DOHH2 (cell line): ENCODE data around the gene SRM.

Source experiments
- H3F3A ChIP-seq: fragments of 200-600 bp; sonication (generic), shearing (Covaris generic); 2 replicates; pipeline ENCODE4 v1.6.0; 2016; ENCODE audit warnings: antibody characterized with exemption, mild to moderate bottlenecking; ENCODE audit not compliant: control insufficient read depth, insufficient read depth
- H3K27ac ChIP-seq: fragments of 200-600 bp; sonication (generic); 2 replicates; pipeline ENCODE4 v1.5.1; 2014; ENCODE audit warnings: low read depth, mild to moderate bottlenecking, low read length, moderate library complexity
- H3K27me3 ChIP-seq: fragments of 200-600 bp; sonication (generic); 2 replicates; pipeline ENCODE4 v1.6.1; 2014; ENCODE audit warnings: mild to moderate bottlenecking, low read length, mixed read lengths; ENCODE audit not compliant: control insufficient read depth
- H3K36me3 ChIP-seq: fragments of 200-600 bp; sonication (generic); 2 replicates; pipeline ENCODE4 v1.6.1; 2014; ENCODE audit warnings: mild to moderate bottlenecking, low read length, moderate library complexity, mixed read lengths; ENCODE audit not compliant: control insufficient read depth
- H3K4me1 ChIP-seq: fragments of 200-600 bp; sonication (generic); 2 replicates; pipeline ENCODE4 v1.6.1; 2014; ENCODE audit warnings: mild to moderate bottlenecking, low read length, mixed read lengths; ENCODE audit not compliant: control insufficient read depth
- H3K4me2 ChIP-seq: fragments of 200-600 bp; sonication (generic); 2 replicates; pipeline ENCODE4 v1.6.0; 2014; ENCODE audit warnings: mild to moderate bottlenecking, low read length, moderate library complexity
- H3K4me3 ChIP-seq: fragments of 200-600 bp; sonication (generic); 2 replicates; pipeline ENCODE4 v1.5.1; 2014; ENCODE audit warnings: mild to moderate bottlenecking, low read length, mixed read lengths
- H3K79me2 ChIP-seq: fragments of 200-600 bp; sonication (generic); 2 replicates; pipeline ENCODE4 v1.6.1; 2014; ENCODE audit warnings: mild to moderate bottlenecking, low read length, mixed read lengths; ENCODE audit not compliant: control insufficient read depth
- H3K9me2 ChIP-seq: fragments of 200-600 bp; sonication (generic); replicated peaks from 2 replicates; pipeline ENCODE4 v1.6.1; 2014; ENCODE audit warnings: mild to moderate bottlenecking, low read length, mixed read lengths; ENCODE audit not compliant: control insufficient read depth
- H3K9me3 ChIP-seq: fragments of 200-600 bp; sonication (generic); 2 replicates; pipeline ENCODE4 v1.6.1; 2014; ENCODE audit warnings: antibody characterized with exemption, low read length, mixed read lengths; ENCODE audit not compliant: control insufficient read depth, insufficient read depth
- H4K20me1 ChIP-seq: fragments of 200-600 bp; sonication (generic); 2 replicates; pipeline ENCODE4 v1.6.0; 2014; ENCODE audit warnings: low read depth, mild to moderate bottlenecking, antibody characterized with exemption, low read length, moderate library complexity; ENCODE audit not compliant: control insufficient read depth, insufficient read depth
- EZH2phosphoT487 ChIP-seq: fragments of 200-600 bp; sonication (generic); IDR thresholded peaks from 2 replicates; pipeline ENCODE4 v1.6.1; 2017; ENCODE audit warnings: borderline replicate concordance, mild to moderate bottlenecking, antibody characterized with exemption, low read length, moderate library complexity, mixed read lengths
- TF ChIP-seq, protein P1 (sequence below): fragments of 200-600 bp; sonication (generic); IDR thresholded peaks from one replicate; pipeline ENCODE4 v1.5.1; 2014; ENCODE audit warnings: antibody characterized with exemption, mild to moderate bottlenecking, low read depth, low read length; ENCODE audit not compliant: poor library complexity, severe bottlenecking

SRM gene

DNA sequence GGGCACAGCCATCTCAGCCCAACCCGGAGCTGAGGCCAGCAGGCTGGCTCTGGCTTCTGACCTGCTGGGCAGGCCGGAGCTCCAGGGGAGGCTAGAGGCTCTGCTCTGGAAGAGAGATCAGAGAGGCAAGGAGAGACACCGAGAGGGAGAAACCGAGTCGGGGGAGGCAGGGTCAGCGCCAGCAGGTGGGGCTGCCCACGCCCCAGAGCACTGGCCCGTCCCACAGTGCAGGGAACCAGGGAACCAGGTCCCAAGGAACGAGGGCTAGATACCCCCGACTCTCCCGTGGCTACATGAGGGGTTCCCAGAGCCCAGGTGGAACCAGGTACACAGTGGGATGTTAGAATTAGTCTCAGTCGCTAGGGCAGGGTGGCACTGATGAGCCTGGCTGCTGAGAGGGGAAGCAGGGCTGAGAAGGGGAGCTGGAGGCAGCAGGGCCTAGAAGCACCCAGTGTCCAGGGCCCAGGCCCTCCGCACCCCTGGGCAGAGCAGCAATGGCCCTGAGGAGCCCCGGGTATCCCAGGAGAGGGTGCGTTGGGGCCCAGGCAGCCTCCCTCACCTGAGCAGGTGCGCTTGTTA lies 14.9 kb downstream of the SRM start:
- H3K36me3 ChIP-seq = no peaks in the 10 kb centered on the region
- no peaks in the 10 kb centered on the region for H3K9me3 ChIP-seq
- no peak overlapping the region for H3K4me3 ChIP-seq
- no peaks in the 10 kb centered on the region for H3K79me2 ChIP-seq
- H3K27ac ChIP-seq = no peak overlapping the region
- H3F3A ChIP-seq = no peaks in the 10 kb centered on the region
- no peak overlapping the region for H3K4me2 ChIP-seq
- H3K27me3 ChIP-seq = no peaks in the 10 kb centered on the region
- no peaks in the 10 kb centered on the region for H3K4me1 ChIP-seq
- H4K20me1 ChIP-seq = no peaks in the 10 kb centered on the region
- no peak for TF ChIP-seq EZH2phosphoT487
- TF ChIP-seq, protein P1, sequence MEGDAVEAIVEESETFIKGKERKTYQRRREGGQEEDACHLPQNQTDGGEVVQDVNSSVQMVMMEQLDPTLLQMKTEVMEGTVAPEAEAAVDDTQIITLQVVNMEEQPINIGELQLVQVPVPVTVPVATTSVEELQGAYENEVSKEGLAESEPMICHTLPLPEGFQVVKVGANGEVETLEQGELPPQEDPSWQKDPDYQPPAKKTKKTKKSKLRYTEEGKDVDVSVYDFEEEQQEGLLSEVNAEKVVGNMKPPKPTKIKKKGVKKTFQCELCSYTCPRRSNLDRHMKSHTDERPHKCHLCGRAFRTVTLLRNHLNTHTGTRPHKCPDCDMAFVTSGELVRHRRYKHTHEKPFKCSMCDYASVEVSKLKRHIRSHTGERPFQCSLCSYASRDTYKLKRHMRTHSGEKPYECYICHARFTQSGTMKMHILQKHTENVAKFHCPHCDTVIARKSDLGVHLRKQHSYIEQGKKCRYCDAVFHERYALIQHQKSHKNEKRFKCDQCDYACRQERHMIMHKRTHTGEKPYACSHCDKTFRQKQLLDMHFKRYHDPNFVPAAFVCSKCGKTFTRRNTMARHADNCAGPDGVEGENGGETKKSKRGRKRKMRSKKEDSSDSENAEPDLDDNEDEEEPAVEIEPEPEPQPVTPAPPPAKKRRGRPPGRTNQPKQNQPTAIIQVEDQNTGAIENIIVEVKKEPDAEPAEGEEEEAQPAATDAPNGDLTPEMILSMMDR = no peak
- 0 out of 2 replicates have a peak, but pooled peaks cover 3% of the 10 kb centered on the region for H3K9me2 ChIP-seq

DNA sequence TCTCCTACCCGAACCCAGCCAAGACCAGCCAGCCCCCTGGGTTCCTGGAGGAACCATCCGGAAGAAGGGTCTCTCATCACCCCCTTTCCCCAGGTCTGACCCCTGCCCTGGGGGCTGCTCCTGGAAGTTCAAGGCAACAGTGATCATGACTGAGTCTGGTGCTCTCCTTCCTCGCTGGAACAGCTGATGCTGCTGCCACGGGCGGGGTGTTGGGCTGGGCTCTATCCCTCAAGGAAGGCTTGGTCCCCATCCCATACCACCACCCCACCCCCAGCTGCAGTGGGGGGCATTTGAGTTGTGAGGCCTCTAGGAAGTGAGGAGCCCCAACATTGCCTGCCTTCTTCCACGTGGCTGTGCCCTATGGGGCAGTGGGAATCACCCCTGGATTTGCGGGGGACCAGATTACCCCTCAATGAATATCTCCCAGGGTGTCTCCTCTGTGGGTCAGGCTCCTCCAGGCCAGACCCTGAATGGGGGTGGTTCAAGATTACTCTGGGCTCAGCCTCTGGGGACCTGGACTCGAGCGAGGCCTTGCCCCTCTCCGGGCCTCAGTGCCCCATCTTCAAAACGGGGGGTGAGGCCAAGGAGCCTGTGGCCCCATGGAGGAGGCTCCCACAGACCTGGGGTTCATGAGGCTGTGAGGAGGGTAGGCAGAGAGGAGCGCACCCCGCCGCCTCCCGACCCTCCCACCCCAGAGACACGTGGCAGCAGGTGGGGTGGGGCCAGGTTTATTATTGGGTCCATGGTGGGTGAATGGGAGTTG lies 15.6 kb downstream of the SRM start:
- Histone ChIP-seq H3F3A (no peaks in the 10 kb centered on the region), H3K4me2 (no peak overlapping the region), H3K27me3 (no peaks in the 10 kb centered on the region), H4K20me1 (no peaks in the 10 kb centered on the region), H3K9me3 (no peaks in the 10 kb centered on the region), H3K36me3 (no peaks in the 10 kb centered on the region), H3K4me1 (no peaks in the 10 kb centered on the region), H3K79me2 (no peaks in the 10 kb centered on the region), H3K27ac (no peak overlapping the region), H3K9me2 (0 out of 2 replicates have a peak, but pooled peaks cover 3% of the 10 kb centered on the region), H3K4me3 (no peak overlapping the region)
- TF ChIP-seq EZH2phosphoT487 = no peak
- TF ChIP-seq, protein P1 = no peak

DNA sequence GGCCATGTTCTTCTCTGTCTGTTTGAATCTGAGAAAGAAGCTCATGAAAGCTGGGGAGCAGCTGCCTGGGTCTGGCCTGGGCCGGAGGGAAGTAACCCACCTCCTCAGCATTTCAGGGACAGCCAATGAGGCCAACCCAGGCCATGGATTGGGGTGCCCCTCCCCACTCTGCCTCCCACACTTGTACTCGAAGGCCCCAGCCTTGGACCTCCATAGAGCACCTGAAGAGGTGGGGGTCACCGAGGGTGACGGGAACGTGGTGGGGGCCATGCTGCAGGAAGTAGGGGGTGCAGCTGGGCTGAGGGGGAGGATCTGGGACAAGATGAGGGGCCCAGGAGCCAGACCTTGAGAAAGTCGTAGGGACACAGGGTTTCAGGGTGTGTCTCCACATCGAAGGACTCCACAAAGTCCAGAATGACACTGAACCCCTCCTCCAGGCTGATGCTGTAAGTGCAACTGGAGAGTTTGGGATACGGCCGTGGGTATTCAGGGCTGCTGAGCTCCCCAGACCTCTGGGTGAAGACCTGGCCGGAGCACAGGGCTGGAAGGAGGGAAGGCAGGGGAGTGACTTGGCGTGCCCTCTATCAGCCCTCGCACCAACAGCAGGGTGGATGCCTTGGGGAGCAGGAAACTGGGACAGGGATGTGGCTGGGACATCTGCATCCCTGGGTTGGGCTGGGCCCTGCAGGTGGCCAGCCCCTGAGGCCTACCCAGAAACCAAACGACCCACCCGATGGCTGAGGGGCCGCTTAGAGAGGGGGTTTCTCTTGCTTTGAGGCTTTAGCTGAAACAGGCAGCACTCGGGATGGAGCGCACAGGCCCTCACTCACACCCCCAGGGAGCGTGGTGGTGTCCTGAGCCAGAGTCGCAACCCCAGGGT lies 16.6 kb downstream of the SRM start:
- no peaks in the 10 kb centered on the region for H3K4me1 ChIP-seq
- H3K27me3 ChIP-seq = no peaks in the 10 kb centered on the region
- no peaks in the 10 kb centered on the region for H3F3A ChIP-seq
- H3K27ac ChIP-seq = no peak overlapping the region
- H3K36me3 ChIP-seq = no peaks in the 10 kb centered on the region
- H3K9me2 ChIP-seq = 0 out of 2 replicates have a peak, but pooled peaks cover 3% of the 10 kb centered on the region
- H3K4me2 ChIP-seq = no peak overlapping the region
- H3K4me3 ChIP-seq = no peak overlapping the region
- TF ChIP-seq, protein P1 = no peak
- no peaks in the 10 kb centered on the region for H3K79me2 ChIP-seq
- H4K20me1 ChIP-seq = no peaks in the 10 kb centered on the region
- no peaks in the 10 kb centered on the region for H3K9me3 ChIP-seq
